GM21526 (cell line): ENCODE data around the gene FN1.

Experiments
- ATAC-seq: cut with Tn5 transposase; IDR thresholded peaks from one replicate; pipeline ENCODE4 v1.9.1; 2021; ENCODE audit warnings: moderate library complexity; ENCODE audit not compliant: unreplicated experiment, low FRiP score

FN1 gene

GRCh38 chr2:215435870-215436704, at the start of gene FN1:
Gene FN1, minus strand, starts transcription at chr2:215436068. Its CDS starts 266 bp downstream, at chr2:215435802.
- peak; percentile 89 for ATAC-seq

DNA sequence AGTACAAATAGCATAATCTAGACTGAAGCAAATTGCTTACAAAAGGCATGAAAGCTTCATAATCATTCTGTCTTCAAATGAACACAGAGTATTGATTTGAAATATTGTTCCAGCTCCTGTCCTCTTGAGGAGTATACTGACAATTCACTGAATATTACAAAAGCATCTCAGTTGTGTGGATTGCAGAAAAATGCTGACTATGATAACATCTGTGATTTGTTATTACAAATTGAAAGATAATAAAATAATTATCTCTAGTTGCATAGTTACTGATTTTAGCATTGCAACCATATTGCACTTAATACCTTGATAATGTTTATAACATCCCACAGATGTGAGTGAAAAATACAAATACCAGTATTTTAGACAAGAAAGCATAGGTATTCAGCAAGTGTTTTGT, 49.2 kb upstream of the FN1 start:
- ATAC-seq, result no peak

DNA sequence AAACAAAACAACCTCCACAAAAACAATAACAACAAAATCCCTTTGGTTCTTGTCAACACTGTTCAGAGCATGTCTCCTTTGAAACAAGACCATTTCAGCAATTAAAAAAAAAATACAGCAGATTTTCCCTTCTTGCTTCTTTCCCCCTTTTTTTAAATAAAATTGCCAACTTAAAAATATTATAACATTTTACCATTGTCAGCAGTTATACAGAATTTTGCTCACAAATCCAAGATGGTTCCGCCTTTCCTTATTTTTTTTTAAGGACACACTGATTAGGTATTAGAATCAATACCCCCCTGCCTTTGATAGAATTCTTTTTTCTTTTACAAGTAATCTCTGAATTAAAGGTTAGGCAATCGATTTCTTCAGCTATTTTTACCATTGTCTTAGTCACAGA, 48.7 kb upstream of the FN1 start:
- no peak for ATAC-seq

- no peak for ATAC-seq
Observed at GRCh38 chr2:215483431-215483830, 47.6 kb upstream of the FN1 start.

- no peak for ATAC-seq
Observed at GRCh38 chr2:215479536-215480240, 43.8 kb upstream of the FN1 start.

DNA sequence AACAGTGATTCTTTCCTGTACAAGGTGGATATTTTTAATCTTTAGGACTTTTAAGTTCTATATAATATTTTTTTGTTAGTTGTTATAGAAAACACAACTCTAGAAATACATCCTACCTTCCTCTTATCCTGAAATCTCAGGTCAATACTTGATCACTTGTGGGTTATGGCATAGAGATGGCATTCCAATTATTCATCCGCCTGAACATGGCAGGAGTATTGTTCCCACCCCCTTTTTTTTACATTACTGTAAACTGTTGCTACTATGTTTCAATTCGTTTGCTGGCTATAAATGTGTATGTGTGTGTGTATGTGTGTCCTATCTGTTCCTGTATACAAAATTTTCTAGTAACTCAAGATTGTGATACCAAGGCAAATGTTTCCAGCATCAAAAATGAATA, 43.3 kb upstream of the FN1 start:
- ATAC-seq, result no peak

DNA sequence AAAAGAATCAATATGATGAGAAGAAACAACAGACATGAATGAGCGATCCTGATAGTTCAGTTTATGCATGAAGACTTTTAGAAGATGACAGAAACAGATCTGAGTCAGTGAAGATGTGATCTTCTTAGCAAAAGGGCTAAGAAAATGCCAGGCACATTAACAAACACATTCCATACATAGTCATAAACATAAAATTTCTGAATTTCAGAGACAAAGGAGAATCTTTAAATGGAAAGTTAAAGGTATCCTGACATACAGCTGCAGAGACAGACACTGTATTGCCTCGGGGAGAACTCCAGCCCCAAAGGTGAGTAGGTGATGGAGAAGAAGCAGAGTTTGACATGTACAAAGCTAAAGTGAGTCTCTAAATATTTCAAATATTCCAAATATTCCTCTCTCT, 40.6 kb upstream of the FN1 start:
- ATAC-seq, result no peak

DNA sequence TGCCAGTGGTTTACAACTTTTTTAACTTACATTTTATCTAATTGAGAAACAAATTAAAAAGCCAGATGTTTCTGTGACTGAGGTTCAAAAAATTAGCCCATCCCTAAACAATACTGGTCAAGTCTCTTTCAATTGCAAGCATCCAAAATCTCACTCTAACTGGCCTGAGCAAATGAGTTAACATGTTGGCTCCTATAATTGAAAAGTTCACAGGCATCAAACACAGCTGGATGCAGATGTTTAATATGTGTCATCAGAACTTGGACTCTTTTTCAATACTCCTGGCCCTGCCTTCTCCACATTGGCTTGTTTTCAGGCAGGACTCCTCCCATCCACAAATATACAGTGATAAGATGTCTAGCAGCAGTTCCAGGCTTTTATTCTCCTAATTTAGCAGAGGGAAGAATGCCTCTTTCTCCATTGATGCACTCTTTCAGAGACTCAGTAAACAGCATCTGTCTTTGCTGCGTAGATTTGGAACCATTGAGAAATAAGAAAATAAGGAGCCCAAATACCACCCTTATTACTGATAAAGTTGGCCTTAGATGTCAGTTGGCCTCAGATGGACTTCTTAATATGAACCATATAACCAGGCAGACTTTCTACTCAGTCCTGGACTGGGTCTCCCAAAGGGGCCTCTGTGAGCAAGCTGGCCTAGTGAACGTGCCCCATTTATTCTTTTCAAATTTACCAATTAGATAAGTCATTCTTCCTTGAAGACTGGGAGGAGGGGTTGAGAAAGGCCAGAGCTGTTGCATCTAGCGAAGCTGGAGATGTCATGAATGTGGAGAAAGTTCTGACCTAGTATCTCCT, 30.4 kb upstream of the FN1 start:
- ATAC-seq, result no peak

- no peak for ATAC-seq
Observed at GRCh38 chr2:215465256-215465655, 29.4 kb upstream of the FN1 start.

GRCh38 chr2:215461836-215462532, 26.1 kb upstream of the FN1 start:
- ATAC-seq, result no peak

- no peak for ATAC-seq
Observed at GRCh38 chr2:215460682-215461382, 25.0 kb upstream of the FN1 start.

GRCh38 chr2:215455958-215456357, 20.1 kb upstream of the FN1 start:
- ATAC-seq, result no peak

- no peak for ATAC-seq
Observed at GRCh38 chr2:215454519-215455246, 18.8 kb upstream of the FN1 start.

- ATAC-seq, result no peak
Observed at GRCh38 chr2:215452725-215453124, 16.9 kb upstream of the FN1 start.

DNA sequence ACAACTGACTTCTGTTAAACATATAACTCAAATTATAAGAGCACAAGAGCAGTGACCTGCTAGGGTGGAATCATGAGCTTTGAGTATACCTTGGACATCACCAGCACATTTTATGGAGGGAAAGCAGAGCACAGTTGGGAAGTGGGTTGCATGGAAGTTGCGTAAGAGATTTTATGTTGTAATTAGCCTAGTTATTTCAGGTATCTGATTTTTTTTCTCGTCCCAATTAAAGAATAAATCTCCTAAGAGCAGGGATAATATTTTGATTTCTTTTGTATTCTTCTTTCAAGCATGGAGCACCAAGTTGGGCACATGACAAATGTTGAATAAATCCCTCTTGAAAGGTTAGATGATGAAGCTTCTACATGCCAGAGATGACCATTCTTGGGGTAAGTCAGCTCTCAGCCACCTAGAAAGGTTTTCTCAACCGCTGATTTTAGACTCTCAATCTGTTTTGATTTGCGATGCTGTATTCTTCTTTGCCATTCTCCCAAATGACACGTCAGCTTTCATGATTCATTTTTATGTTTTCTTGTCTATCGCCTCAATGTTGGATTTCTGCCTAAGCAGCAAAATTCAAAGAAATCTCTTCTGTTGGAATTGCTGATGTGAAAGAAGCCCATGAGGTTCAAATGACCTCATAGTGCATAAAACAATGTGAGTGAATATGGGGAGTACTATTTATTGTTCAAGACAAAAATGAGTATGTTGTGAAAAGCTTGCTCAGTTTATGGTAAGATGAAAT, 15.3 kb upstream of the FN1 start:
- ATAC-seq, result no peak

GRCh38 chr2:215450188-215451011, 14.5 kb upstream of the FN1 start:
- no peak for ATAC-seq

DNA sequence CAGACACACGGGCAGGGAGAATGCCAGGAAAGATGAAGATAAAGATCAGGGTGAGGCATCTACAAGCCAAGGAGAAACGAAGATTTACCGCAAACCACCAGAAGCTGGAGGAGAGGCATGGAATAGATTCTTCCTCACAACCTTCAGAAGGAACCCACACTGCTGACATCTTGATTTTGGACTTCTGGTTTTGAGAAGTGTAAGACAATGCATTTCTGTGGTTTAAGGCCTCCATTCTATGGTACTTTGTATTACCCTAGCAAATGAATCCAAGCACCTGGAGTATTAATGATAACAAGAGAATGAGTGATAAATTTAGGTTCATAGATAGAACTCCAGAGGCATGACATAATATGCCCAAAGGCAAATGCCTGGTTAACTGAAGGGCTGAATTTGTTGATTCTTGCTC, 11.8 kb upstream of the FN1 start:
- ATAC-seq, result no peak

DNA sequence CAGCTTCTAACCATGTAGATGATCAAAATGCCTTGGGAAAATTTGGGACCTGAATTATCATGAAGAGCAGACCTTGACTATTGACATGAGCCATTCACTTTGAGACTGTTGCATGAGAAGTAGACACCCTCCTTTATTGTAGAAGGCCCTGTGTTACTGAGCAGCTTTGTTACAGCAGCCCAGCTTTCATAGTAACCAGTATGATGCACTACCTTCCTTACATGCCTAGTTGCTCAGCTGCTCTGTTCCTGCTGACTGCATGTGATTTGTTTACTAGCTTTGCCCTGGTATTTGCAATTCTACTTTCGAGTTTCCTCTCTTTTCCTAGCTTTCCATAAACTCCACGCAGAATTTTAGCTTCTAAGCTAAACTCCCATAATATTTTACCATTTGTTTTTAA, 11.2 kb upstream of the FN1 start:
- ATAC-seq, result no peak
